Endothelial cell of umbilical vein (primary cell): ENCODE measurements around the gene UBASH3B. TPM values are rescaled to one million over a fixed set of nuclear protein-coding genes. Genes with fewer than 3 reads are reported as not detected.

Source experiments
- BruUV-seq: library from RNA; stranded (reverse); fragments of 400-500 nt; replicated peaks from 2 replicates; lab custom pipeline; 2021; lab: Mats Ljungman, UMichigan
- CTCF ChIA-PET: fragments of 300-600, 350-600 bp; sonication (Branson Sonifier 250); formaldehyde crosslinking; loops from one replicate; lab custom pipeline; 2021; ENCODE audit warnings: antibody characterized with exemption, inconsistent platforms; lab: Charles Lee
- POLR2A ChIA-PET: fragments of 300-600, 350-600 bp; sonication (Branson Sonifier 250); formaldehyde crosslinking; loops from one replicate; lab custom pipeline; 2021; ENCODE audit warnings: antibody characterized with exemption, inconsistent platforms; lab: Charles Lee
- DNase-seq: peaks from one replicate; pipeline ENCODE4 v3.0.0-alpha.2; 2011; ENCODE audit warnings: low read depth, low spot score
- FAIRE-seq: peaks from 2 replicates; lab custom pipeline; 2011; peaks lifted over from hg19 to GRCh38; lab: Jason Lieb, UNC
- H2AFZ ChIP-seq: 2 replicates; pipeline ENCODE4 v1.6.0; 2012; ENCODE audit warnings: low read depth, low read length, control low read depth, inconsistent platforms
- H3K27ac ChIP-seq: 2 replicates; pipeline ENCODE4 v1.5.1; 2011; ENCODE audit warnings: low read depth, mild to moderate bottlenecking, control low read depth, low read length, moderate library complexity; ENCODE audit not compliant: insufficient read depth
- H3K27me3 ChIP-seq, 2 experiments: 2 replicates each; pipeline versions ENCODE4 v1.6.0 to v1.6.1; 2011; ENCODE audit warnings: low read length in 2 of 2, mixed read lengths in 1 of 2; ENCODE audit not compliant: control insufficient read depth in 2 of 2, insufficient read depth in 2 of 2
- H3K36me3 ChIP-seq, 2 experiments: 2 replicates in 1 of 2; 3 replicates in 1 of 2; pipeline ENCODE4 v1.5.1; 2011; ENCODE audit warnings: low read length in 2 of 2, mild to moderate bottlenecking in 1 of 2, moderate library complexity in 1 of 2; ENCODE audit not compliant: control insufficient read depth in 2 of 2, insufficient read depth in 2 of 2; ENCODE audit errors: extremely low read depth in 1 of 2
- H3K4me1 ChIP-seq: 3 replicates; pipeline ENCODE4 v1.5.1; 2011; ENCODE audit warnings: mild to moderate bottlenecking, low read length; ENCODE audit not compliant: control insufficient read depth, insufficient read depth; ENCODE audit errors: extremely low read depth
- H3K4me2 ChIP-seq: 2 replicates; pipeline ENCODE4 v1.6.1; 2011; ENCODE audit warnings: low read length, control low read depth, mixed read lengths; ENCODE audit not compliant: insufficient read depth
- H3K4me3 ChIP-seq, 3 experiments: fragments of 200-600 bp in 1 of 3; sonication (generic), shearing (Covaris generic) in 1 of 3; replicated peaks in 1 of 3; 2 replicates each; pipeline ENCODE4 v1.5.1; 2011 to 2016; ENCODE audit warnings: control low read depth in 3 of 3, low read length in 3 of 3, mild to moderate bottlenecking in 2 of 3, inconsistent platforms in 1 of 3, low read depth in 1 of 3, moderate library complexity in 1 of 3; ENCODE audit not compliant: insufficient read depth in 1 of 3
- H3K79me2 ChIP-seq: 2 replicates; pipeline ENCODE4 v1.6.0; 2012; ENCODE audit warnings: low read length, inconsistent platforms; ENCODE audit not compliant: control insufficient read depth, insufficient read depth
- H3K9ac ChIP-seq: replicated peaks from 2 replicates; pipeline ENCODE3; 2011; ENCODE audit warnings: low read length, control low read depth; ENCODE audit not compliant: insufficient read depth; ENCODE audit errors: extremely low read depth
- H3K9me1 ChIP-seq: replicated peaks from 3 replicates; pipeline ENCODE4 v1.6.0; 2011; ENCODE audit warnings: mild to moderate bottlenecking, low read length; ENCODE audit not compliant: control insufficient read depth, insufficient read depth; ENCODE audit errors: extremely low read depth
- H3K9me3 ChIP-seq: replicated peaks from 2 replicates; pipeline ENCODE4 v1.5.1; 2012; ENCODE audit warnings: low read length, inconsistent platforms; ENCODE audit not compliant: control insufficient read depth, insufficient read depth
- H4K20me1 ChIP-seq: replicated peaks from 2 replicates; pipeline ENCODE3; 2011; ENCODE audit warnings: mild to moderate bottlenecking, low read length; ENCODE audit not compliant: control insufficient read depth, insufficient read depth; ENCODE audit errors: extremely low read depth
- MYC ChIP-seq: IDR thresholded peaks from one replicate; pipeline ENCODE4 v1.6.1; 2011; ENCODE audit warnings: mild to moderate bottlenecking, low read depth, low read length
- dilution Hi-C: fragments of 300-500 bp; cut with MboI; formaldehyde crosslinking; loops from one replicate; pipeline ENCODE4 v1.15.0; 2019; ENCODE audit warnings: low sequenced_read_pairs; ENCODE audit not compliant: extremely low pct_ligation_motif_present
- intact Hi-C: fragments of 100-400 bp; cut with micrococcal nuclease; formaldehyde crosslinking; loops from one replicate; pipeline ENCODE4 v1.10.0; 2022
- polyA plus RNA-seq, 4 experiments: library from polyadenylated mRNA; depleted of rRNA in 3 of 4; stranded (reverse) in 3 of 4; unstranded in 1 of 4; fragments of >200 nt; gene quantifications; 2 replicates each; pipeline versions ENCODE4 v1.2.1 to v1.2.3, GENCODE V29; 2011 to 2012; ENCODE audit warnings: missing spikeins in 1 of 4
- total RNA-seq: library from RNA; stranded (reverse); gene quantifications from 2 replicates; pipeline ENCODE4 v1.2.3, GENCODE V29; 2021
- TF ChIP-seq, protein P1 (sequence below), 2 donors: IDR thresholded peaks; 1 replicate in 1 of 2; 2 replicates in 1 of 2; pipeline ENCODE4 v1.5.1; 2011; ENCODE audit warnings: low read length in 2 of 2, mild to moderate bottlenecking in 2 of 2, moderate library complexity in 2 of 2, control low read depth in 1 of 2, inconsistent platforms in 1 of 2, low read depth in 1 of 2; ENCODE audit not compliant: insufficient read depth in 1 of 2; ENCODE audit errors: extremely low read depth in 1 of 2

UBASH3B gene
- total and polyA plus RNA-seq, 2 donors (not counting 3 experiments of a cell fraction or from before 2014, with no cell fraction given), result 23.7 to 38.1 TPM

DNA sequence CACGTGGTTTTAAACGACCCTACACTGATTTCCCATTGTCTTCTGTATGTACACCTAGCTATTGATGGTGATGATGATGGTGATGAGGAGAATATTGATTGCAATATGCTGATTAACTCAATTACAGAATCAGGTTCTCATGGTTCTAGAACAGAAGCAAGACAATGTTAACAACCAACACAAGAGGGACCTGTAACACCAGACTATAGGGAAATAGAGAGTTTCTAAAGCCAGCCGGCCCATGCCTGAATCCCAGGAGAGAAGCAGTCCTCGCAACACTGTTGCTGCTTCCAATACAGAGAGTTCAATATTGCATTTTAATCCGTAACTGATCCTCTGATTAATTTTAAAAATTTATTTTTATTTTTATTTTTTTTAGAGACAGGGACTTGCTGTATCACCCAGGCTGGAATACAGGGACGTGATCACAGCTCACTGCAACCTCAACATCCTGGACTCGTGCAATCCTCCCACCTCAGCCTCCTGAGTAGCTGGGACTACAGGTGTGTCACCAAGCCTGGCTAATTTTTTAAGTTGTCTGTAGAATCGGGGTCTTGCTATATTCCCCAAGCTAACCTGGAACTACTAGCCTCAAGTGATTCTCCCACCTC lies 22.2 kb upstream of the UBASH3B start:
- Histone ChIP-seq H3K4me3 (no peak overlapping the region), H3K9ac (no peak overlapping the region), H3K36me3 (no peaks in the 10 kb centered on the region), H3K9me1 (no peaks in the 10 kb centered on the region), H3K9me3 (no peaks in the 10 kb centered on the region), H3K27me3 (no peaks in the 10 kb centered on the region), H4K20me1 (no peaks in the 10 kb centered on the region), H3K4me2 (no peak overlapping the region), H3K4me1 (peaks cover 6% of the 10 kb centered on the region), H3K27ac (no peak overlapping the region), H2AFZ (no peak overlapping the region), H3K79me2 (no peaks in the 10 kb centered on the region)
- TF ChIP-seq MYC, result no peak
- TF ChIP-seq, protein P1, sequence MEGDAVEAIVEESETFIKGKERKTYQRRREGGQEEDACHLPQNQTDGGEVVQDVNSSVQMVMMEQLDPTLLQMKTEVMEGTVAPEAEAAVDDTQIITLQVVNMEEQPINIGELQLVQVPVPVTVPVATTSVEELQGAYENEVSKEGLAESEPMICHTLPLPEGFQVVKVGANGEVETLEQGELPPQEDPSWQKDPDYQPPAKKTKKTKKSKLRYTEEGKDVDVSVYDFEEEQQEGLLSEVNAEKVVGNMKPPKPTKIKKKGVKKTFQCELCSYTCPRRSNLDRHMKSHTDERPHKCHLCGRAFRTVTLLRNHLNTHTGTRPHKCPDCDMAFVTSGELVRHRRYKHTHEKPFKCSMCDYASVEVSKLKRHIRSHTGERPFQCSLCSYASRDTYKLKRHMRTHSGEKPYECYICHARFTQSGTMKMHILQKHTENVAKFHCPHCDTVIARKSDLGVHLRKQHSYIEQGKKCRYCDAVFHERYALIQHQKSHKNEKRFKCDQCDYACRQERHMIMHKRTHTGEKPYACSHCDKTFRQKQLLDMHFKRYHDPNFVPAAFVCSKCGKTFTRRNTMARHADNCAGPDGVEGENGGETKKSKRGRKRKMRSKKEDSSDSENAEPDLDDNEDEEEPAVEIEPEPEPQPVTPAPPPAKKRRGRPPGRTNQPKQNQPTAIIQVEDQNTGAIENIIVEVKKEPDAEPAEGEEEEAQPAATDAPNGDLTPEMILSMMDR (IDR thresholded peaks at IDR 0.05; ENCODE audit: extremely low read depth in 1 of 2, insufficient read depth in 1 of 2, low read depth in 1 of 2, low read length in 2 of 2), result peak; percentile 49 to 50
- dilution Hi-C loops (no loop called here), intact Hi-C loops (loop anchor here (1.0 to 2.0 kb wide), 5 partner anchors 79 to 389 kb away; no protein-coding TSS in a partner anchor)
- FAIRE-seq (no peak), DNase-seq (peak; percentile 61)
- ChIA-PET CTCF (interaction anchor here (0.6 to 16.3 kb wide), 15 partner anchors 10 to 390 kb away, joined by 3 to 720 read pairs (median 4); partner anchors contain the start of gene UBASH3B), POLR2A (no interaction called here)
- BruUV-seq, result no TSS peak

DNA sequence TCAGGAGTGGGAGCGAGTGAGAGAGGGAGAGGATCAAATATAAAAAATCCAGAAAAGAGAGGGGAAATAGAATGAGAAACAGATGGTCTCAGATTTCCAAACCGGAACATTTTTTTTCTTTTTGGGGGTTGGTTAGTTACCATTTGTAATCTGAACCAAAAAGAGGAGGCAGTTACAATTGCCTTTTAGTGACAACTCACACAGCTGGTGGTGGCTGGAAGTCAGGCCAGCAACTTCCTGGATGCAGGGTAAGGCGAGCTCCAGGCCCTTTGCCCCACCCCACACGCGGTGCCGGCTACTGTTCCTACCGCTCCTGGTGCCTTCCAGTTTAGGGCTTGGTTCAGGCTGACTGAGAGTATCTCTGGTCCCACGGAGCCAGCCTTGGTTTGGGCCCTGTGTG lies 21.0 kb upstream of the UBASH3B start:
- ChIA-PET POLR2A (no interaction called here), CTCF (interaction anchor here (1.3 to 16.3 kb wide), 3 partner anchors 137 to 219 kb away, joined by 3 to 720 read pairs (median 493); no protein-coding TSS in a partner anchor)
- peaks cover 6% of the 10 kb centered on the region for H3K4me1 ChIP-seq
- no peak overlapping the region for H3K27ac ChIP-seq
- H4K20me1 ChIP-seq, result no peaks in the 10 kb centered on the region
- H3K36me3 ChIP-seq, result no peaks in the 10 kb centered on the region
- dilution Hi-C loops, result no loop called here
- no peaks in the 10 kb centered on the region for H3K79me2 ChIP-seq
- FAIRE-seq (no peak), DNase-seq (no peak)
- no peak for TF ChIP-seq MYC
- BruUV-seq, result no TSS peak
- H3K27me3 ChIP-seq, result no peaks in the 10 kb centered on the region
- H3K9me3 ChIP-seq, result no peaks in the 10 kb centered on the region
- peak overlapping the region; percentile 78 for H2AFZ ChIP-seq
- no peak overlapping the region for H3K4me3 ChIP-seq
- no peak overlapping the region for H3K9ac ChIP-seq
- H3K4me2 ChIP-seq, result no peak overlapping the region
- no peaks in the 10 kb centered on the region for H3K9me1 ChIP-seq
- intact Hi-C loops, result no loop called here
